GM18519 (cell line): ENCODE data around the gene ENTHD1.
"Not testable (repeated sequence)": the region's sequence is repeated elsewhere in the genome, so short reads cannot be mapped to it uniquely, and the experiment has no call there.

Experiments
- ATAC-seq: cut with Tn5 transposase; IDR thresholded peaks from one replicate; pipeline ENCODE4 v1.9.1; 2021; ENCODE audit warnings: mild to moderate bottlenecking, moderate library complexity; ENCODE audit not compliant: unreplicated experiment, low FRiP score

ENTHD1 gene

DNA sequence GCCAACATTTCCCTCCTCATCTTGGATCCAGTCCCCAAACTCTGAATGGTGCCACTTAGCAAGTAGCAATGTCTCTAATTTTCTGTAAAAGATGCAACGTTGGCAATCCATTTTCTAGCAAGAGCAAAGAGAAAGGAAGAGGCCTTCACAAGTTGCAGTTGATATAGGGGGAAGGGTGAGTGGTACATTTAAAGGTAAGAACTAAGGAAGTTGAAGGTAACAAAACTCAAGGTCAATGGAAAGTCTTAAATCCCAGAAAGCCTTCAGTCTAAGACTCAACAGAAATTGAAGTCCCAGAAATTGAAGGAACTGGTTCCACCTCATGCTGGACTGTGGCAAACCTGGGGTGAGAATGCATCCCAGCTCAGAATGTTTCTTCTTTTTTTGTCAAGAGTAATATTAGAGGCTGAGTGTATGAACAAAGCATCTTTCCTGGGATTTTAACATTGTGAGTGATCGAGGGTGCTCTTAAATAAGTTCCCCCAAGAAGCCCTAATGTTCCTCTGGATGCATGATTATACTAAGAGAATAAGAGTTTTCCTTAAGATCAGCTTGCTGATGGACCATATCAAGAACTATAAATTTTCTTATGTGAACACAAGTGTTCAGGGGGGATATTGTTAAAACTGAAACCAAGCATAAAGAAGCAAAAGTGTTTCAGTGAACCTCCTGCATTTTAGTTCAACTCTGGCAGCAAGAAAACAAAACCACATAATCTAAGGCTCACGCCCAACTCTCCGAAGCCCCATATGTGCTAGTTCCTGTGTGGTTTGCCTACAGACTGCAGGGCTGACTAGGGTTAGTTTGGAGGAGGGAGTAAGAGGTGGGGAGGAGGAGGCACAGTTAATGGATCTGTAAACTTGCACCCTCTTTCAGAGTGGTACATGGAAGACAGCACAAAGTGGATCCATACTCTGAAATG, 7.0 kb upstream of the ENTHD1 start, which contains the start of gene GRAP2:
TSS of gene GRAP2 (plus strand) at position 779 of the 922 bp plus-strand sequence. CDS start 46,023 bp downstream, outside the sequence.
- no peak for ATAC-seq

DNA sequence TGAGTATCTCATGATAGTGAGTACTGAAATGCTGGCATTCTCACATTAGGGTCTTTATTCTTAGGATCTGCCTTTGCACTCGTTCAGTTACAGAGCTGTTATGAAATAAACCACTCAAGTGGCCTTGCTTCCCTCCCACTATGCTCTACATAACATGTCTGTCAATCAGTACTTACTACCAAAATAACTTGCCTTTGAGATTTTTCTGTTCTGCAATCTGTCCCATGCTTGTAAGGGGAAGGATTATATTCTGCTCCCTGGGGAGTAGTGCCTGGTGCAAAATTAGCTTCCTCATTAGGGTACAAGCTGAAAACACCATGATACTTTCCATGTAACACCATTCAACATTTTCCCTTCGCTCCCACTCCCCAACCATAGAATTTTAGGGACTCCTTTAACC, 5.4 kb upstream of the ENTHD1 start:
- ATAC-seq: peak; percentile 49

DNA sequence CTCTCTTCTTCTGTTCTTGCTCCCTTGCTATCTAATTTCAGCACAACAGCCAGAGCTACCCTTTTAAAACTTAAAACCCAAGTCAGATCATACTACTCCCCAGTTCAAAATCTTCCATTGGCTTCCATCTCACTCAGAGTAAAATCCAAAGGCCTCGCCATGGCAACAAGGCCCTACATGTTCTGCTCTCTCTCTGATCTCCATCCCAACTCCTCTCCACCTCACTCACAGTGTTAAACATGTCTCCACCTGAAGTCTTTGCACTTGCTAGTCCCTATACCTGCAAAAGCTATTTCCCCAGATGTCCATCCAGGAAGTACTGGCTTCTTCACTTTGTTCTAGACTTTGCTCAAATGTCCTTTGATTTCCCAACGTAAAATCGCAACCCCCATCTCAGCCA, 4.3 kb upstream of the ENTHD1 start:
- ATAC-seq: no peak

DNA sequence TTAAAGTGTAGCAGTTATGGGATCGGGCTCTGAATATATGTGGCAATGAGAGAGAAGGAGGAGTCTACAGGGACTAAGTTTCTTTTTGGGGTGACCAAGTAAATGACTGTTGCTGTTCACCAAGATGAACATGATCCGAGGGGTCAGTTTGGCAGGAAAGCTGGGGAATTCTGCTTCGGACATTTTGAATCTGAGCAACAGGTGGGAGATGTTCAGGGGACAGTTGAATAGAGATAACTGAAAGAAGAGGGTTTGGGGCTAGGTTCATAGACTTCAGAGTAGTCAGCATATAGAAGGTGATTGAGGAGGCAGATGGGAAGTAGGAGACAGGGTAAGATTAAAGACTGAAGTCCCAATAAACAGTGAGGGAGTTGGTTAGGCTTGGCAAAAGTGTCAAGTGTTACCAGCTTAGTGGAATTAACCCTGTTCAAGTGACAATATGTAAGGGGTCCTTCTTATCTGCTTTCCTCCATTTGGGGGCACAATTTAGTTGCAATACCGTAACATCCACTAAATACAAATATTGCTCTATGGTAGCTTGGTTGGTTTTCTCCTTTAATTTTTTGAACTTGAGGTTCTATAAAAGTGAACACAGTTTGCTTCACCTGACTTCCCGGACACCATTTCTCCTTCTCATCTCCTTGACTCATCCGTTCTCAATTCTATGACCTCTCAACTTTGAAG, 2.9 kb upstream of the ENTHD1 start:
- no peak for ATAC-seq

DNA sequence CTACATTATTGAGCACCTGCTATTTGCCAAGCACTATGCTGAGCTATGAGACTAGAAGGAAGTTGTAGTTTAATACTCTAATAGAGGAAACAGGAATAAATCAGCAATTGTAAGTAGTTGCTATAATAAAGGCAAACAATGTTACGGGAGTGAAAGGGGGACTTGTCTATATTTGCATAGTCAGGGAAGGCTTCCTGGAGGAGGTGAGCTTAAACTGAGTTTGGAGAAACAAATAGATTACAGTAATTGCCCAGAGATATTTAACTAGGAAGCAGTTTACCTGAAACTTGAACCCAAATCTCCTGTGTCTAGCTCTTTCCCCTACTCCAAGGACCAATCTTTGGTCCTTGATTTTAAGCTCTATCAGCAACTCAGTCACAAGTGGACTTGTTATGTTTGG, 2.1 kb upstream of the ENTHD1 start:
- no peak for ATAC-seq

DNA sequence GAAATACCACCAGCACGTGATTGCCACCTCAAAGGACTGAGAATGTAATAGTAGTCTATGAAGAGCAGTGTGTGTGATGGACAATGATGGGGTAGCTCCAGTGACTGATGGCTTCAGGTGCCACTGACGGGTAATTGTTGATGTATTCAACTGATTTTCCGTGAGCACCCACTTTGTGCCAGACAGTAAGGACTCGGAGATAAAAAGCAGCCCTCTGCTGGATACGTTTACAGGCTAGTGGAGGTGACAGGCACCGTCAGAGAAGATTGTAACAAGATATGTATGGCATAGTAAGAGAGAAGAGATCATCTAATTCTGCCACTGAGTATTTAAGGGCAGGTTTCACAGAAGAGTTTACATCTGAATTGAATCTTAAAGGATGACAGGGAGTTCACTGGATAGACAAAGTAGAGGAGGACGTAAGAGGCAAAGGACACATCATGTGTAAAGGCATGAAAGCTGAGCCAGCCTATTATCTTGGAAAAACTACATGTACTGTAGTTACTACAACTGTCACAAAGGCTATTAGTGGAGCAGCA, 1.1 kb upstream of the ENTHD1 start:
- ATAC-seq: no peak

DNA sequence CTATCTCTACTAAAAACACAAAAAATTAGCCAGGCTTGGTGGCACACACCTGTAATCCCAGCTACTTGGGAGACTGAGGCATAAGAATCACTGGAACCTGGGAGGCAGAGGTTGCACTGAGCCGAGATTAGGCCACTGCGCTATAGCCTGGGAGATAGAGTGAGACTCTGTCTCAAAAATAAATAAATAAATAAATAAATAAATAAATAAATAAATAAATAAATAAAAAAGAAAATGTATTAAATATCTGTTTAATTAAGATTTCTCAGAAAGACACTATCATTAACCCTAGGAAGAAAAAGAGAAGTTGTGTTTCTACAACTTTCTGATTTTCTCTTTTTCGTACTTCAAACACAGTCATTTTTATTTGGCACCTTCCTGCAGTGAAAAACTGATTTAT, 3.6 kb downstream of the ENTHD1 start:
- ATAC-seq: not testable (repeated sequence)

DNA sequence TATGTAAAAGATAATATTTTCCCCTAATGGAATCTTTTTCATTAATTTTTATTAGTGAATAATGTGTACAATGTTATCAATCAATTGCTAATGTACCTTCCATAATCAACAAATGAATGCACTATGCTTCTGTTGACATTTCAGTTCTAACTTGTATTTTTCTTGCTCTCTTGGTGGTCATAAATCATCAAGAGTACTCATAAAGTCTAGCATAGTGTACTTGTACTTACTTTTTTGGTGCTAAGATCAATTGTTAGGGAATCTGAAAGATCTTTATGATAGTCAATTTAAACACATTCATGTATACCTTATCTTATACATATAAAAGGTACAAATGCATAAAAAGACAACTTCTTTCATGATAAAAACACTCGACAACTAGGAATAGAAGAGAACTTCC, 10.5 kb downstream of the ENTHD1 start:
- ATAC-seq: no peak

DNA sequence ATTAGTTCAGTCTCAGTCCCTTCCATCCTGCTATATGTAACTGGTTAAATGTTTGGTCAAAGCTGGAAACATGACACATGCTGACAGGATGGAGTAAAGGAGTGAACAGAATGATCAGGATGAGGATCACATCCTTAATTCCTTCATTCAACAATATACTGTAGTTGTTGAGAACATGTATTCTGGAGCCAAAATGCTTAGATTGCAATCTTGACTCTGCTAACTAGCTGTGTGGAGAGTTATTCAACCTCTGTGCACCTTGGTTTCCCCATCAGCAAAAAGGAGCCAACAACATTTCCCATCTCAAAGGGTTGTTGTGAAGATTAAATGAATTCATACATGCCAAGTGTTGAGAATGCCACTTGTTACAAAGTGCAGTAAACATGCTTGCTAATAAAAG, 12.8 kb downstream of the ENTHD1 start:
- ATAC-seq: no peak

DNA sequence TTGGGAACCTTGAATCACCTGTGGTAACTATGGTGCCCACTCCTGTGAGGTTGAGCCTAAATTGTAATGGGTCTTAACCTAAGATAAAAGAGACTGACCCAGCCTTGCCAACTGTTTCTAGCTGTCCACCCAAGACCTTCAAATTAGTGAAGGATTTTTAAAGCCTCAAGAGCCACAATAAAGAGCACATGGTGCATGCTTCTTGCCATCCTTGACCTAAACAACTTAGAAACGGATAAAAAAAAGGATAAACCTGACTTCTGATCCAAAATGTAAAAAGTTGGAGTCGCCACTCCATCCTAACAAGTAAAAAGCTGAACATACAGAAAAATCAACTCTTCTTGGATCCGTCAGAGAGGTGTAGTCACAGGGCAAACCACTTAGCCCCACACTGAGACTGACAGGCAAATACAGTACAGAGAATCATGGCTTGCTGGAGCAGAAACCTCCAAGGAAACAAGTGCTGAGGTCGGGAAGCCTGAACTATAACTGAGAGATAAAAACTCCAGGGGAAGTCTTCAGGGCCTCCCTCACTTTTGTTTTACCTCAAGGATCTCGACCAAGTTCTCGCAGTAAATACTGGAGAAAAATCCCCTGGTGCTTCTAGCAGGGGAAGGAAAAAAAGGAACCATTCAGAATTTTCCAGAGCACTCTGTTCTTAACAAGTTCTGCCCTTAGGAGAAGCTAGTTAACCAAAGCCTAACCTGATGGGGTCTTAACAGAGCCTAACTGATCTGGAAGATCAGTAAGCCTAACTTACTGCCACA, 16.3 kb downstream of the ENTHD1 start:
- no peak for ATAC-seq

DNA sequence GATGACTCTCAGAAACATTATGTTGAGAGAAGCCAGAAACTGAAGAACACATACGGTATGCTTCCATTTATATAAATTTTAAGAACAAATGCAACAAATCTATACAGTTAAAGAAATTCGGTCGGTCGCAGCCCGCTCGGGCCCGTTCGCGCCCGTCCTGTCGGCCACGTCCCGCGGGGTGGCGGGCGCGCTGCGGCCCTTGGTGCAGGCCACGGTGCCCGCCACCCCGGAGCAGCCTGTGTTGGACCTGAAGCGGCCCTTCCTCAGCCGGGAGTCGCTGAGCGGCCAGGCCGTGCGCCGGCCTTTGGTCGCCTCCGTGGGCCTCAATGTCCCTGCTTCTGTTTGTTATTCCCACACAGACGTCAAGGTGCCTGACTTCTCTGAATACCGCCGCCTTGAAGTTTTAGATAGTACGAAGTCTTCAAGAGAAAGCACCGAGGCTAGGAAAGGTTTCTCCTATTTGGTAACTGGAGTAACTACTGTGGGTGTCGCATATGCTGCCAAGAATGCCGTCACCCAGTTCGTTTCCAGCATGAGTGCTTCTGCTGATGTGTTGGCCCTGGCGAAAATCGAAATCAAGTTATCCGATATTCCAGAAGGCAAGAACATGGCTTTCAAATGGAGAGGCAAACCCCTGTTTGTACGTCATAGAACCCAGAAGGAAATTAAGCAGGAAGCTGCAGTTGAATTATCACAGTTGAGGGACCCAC, 18.2 kb downstream of the ENTHD1 start:
- ATAC-seq: not testable (repeated sequence)

DNA sequence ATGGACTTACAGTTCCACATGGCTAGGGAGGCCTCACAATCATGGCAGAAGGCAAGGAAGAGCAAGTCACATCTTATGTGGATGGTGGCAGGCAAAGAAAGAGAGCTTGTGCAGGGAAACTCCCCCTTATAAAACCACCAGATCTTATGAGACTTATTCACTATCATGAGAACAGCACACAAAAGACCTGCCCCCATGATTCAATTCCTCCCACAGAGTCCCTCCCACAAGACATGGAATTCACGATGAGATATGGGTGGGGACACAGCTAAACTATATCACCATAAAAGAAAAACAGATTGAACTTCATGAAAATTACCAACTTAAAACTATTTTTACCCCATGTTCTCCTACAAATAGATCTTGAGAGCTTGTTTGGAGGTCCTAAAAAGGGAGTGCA, 19.6 kb downstream of the ENTHD1 start:
- no peak for ATAC-seq

DNA sequence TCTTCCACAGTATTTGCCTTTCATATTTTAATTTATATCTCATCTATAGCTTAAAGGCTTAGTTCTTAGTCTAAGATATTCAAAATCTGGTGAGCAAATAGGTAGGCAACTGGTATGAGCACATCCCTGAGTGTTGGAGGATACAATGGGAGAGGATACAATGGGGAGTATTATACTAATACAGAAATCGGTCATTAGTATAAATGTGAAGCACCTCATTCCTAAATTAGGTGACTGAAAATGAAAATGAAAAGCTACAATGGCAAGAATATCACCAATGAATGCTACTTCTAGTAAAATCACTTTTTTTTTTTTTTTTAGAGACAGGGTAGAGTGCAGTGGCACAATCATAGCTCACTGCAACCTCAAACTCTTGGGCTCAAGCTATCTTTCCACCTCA, 21.0 kb downstream of the ENTHD1 start:
- no peak for ATAC-seq

DNA sequence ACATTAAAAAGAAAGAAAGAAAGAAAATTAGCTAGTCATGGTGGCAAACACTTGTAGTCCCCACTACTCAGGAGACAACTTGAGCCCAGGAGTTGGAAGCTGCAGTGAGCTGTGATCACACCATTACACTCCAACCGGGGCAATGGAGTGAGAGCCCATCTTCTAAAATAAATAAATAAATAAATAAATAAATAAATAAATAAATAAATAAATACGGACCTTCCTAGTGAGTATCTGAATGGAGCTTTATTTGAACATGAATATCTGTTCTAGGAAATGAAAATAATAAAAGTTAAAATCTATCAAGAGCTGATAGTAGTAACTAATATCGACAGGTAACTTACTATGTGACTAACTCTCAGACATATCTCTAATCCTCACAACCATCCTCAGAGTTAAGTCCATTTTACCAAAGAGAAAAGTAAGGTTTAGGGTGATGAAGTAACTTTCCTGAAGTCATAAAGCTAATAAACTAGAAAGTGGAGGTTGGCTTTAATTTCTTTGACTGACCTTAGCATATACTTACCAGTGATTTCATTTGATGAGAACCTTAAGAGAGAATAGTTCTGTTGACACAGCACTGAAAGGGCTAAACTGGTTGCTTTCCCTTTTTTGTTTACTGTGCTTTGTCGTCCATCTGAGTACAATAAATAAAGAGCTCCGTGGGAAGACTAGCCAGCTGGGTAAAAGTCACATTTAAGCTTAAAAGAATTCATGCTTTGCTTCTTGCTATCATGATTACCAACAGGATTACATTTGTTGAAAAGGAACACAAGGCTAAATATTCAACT, 22.4 kb downstream of the ENTHD1 start:
- no peak for ATAC-seq

DNA sequence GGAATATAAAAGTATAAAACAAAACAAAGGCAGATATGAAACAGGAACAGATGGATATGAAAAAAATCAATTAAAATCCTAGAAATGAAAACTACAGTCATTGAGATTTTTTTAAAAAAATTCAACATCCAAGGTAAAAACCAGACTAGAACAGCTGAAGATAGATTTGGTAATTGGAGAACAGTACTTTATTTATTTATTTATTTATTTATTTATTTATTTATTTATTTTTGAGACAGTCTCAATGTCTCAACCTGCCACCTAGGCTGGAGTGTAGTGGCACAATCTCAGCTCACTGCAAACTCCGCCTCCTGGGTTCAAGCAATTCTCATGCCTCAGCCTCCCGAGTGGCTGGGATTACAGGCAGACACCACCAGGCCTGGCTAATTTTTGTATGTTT, 23.8 kb downstream of the ENTHD1 start:
- not testable (repeated sequence) for ATAC-seq

DNA sequence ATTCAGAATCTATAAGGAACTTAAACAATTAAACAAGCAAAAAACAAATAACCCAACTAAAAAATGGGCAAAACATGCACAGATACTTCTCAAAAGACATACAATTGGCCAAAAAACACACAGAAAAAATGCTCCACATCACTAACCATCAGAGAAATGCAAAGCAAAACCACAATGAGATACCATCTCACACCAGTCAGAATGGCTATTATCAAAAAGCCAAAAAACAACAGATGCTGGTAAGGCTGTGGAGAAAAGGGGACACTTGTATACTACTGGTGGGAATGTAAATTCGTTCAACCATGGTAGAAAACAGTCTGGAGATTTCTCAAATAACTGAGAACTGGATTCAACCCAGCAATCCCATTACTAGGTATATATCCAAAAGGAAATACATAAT, 24.8 kb downstream of the ENTHD1 start:
- no peak for ATAC-seq

DNA sequence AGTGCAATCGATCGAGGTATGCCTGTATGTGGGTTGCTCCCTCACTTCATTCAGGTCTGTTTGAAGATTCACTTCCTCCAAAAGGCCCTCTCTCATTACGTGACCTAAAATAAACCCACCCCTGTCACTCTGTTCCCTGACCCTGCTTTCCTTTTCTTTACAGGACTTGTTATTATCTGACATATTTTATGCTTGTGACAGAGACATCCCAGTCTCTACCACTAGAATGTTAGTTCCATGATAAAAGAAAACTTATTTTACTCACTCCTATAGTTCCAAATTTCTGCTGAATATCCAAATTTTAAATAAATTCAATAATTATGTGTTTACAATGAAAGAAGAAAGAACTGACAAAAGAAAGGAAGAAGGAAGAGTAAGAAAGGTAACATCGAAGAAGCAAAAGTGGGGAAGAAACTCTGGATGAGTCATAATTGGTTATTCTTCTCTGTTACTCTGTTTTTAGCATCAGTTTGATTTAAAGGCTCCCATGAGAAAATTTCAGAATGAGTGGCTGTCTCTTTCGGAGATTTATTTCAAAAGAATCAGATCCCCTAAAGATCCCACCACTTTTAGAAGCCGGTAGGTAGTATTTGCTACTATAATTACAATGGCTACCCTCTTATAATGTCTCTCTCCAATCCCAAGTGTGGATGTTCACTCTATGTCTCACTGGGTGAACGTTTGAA, 33.5 kb downstream of the ENTHD1 start:
- ATAC-seq: no peak

DNA sequence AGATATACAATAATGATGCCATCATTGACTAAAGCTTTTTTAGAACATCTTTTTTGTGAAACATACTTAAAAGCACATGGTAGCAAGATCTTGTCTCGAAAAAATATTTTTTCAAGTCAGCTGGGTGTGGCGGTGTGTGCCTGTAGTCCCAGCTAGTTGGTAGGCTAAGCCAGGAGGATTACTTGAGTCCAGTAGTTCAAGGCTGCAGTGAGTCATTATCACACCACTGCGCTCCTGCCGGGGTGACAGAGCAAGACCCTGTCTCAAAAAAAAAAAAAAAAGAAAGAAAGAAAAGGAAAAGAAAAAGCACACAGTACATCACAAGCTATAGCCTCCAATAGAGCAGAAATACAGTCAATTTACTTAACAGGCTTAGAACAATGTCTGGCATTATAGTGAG, 37.0 kb downstream of the ENTHD1 start:
- ATAC-seq: no peak

DNA sequence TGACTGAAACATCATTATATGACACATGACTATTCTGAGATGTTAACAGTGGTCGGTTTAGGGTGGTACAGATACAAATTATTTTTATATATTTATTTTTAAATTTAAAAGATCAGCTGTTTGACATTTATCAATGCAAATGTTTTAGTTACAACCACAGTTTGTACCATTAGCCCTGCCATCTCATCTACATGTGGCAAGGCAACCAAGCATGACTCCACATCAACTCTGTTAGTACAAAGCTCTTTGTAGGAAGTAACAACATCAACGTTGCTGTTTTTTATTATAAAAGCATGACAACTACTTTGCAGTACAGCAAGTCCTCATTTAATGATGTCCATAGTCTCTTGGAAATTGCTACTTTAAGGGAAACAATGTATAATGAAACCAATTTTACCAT, 40.8 kb downstream of the ENTHD1 start:
- no peak for ATAC-seq
